OCI-LY3 (cell line): ENCODE measurements around the gene ENGASE.

Experiments
- EZH2phosphoT487 ChIP-seq: fragments of 200-600 bp; shearing (Covaris generic); IDR thresholded peaks from 2 replicates; pipeline ENCODE4 v1.6.1; 2018; ENCODE audit warnings: antibody characterized with exemption, mixed run types, low read depth
- TF ChIP-seq, protein P1 (sequence below): fragments of 200-600, 300-600 bp; sonication (generic); IDR thresholded peaks from 2 replicates; pipeline ENCODE4 v1.5.1; 2014; ENCODE audit warnings: antibody characterized with exemption, low read length, low read depth

GRCh38 chr17:79101111-79101673 lies 26.6 kb downstream of the ENGASE start:
- TF ChIP-seq, protein P1, sequence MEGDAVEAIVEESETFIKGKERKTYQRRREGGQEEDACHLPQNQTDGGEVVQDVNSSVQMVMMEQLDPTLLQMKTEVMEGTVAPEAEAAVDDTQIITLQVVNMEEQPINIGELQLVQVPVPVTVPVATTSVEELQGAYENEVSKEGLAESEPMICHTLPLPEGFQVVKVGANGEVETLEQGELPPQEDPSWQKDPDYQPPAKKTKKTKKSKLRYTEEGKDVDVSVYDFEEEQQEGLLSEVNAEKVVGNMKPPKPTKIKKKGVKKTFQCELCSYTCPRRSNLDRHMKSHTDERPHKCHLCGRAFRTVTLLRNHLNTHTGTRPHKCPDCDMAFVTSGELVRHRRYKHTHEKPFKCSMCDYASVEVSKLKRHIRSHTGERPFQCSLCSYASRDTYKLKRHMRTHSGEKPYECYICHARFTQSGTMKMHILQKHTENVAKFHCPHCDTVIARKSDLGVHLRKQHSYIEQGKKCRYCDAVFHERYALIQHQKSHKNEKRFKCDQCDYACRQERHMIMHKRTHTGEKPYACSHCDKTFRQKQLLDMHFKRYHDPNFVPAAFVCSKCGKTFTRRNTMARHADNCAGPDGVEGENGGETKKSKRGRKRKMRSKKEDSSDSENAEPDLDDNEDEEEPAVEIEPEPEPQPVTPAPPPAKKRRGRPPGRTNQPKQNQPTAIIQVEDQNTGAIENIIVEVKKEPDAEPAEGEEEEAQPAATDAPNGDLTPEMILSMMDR, result no peak
- TF ChIP-seq EZH2phosphoT487, result no peak
